GM12864 (cell line): Measurements from ENCODE around the gene ZNF500.
A peak's percentile ranks its signal among the peaks of the same experiment; 100 is the strongest.

Experiments used
- DNase-seq: peaks from one replicate; pipeline ENCODE4 v3.0.0-alpha.2; 2011; ENCODE audit warnings: low read depth
- H3K4me3 ChIP-seq: 2 replicates; pipeline ENCODE4 v1.5.1; 2011; ENCODE audit warnings: mild to moderate bottlenecking, low read depth, low read length, control low read depth
- CTCF ChIP-seq: IDR thresholded peaks from 2 replicates; pipeline ENCODE4 v1.5.1; 2011; ENCODE audit warnings: low read depth, mild to moderate bottlenecking, moderate library complexity, low read length, control low read depth, inconsistent platforms; ENCODE audit errors: missing control alignments

ZNF500 gene

GRCh38 chr16:4733211-4733742 is 33.7 kb downstream of the ZNF500 start:
- no peak for DNase-seq
- TF ChIP-seq CTCF = no peak
- H3K4me3 ChIP-seq = peak overlapping the region; percentile 88

- H3K4me3 ChIP-seq = no peak overlapping the region
- DNase-seq = no peak
- no peak for TF ChIP-seq CTCF
Observed at GRCh38 chr16:4729876-4730275, 37.1 kb downstream of the ZNF500 start.

- no peak for TF ChIP-seq CTCF
Observed at GRCh38 chr16:4728676-4729075, 38.3 kb downstream of the ZNF500 start.

GRCh38 chr16:4726616-4727015 is 40.3 kb downstream of the ZNF500 start:
- TF ChIP-seq CTCF = no peak
- DNase-seq = no peak
- H3K4me3 ChIP-seq = no peak overlapping the region

More at GRCh38 chr16:4728676-4729075, 38.3 kb downstream of the ZNF500 start:
- no peak overlapping the region for H3K4me3 ChIP-seq
- DNase-seq = no peak

- DNase-seq = no peak
- TF ChIP-seq CTCF = no peak
- no peak overlapping the region for H3K4me3 ChIP-seq
Observed at GRCh38 chr16:4724661-4725270, 42.2 kb downstream of the ZNF500 start.

GRCh38 chr16:4723071-4723767 is 43.7 kb downstream of the ZNF500 start:
- no peak for TF ChIP-seq CTCF
- DNase-seq = no peak
- no peak overlapping the region for H3K4me3 ChIP-seq

- no peak for TF ChIP-seq CTCF
- DNase-seq = no peak
- H3K4me3 ChIP-seq = no peak overlapping the region
Observed at GRCh38 chr16:4718466-4718865, 48.5 kb downstream of the ZNF500 start.
